SK-N-SH treated with all-trans-retinoic acid at 6 μM for 48 hours (cell line): Measurements from ENCODE around the gene ZSCAN22.

Experiments
- OSR1 ChIP-seq: fragments of 250-450 bp; sonication (Bioruptor Pico); IDR thresholded peaks from 2 replicates; pipeline ENCODE4 v1.8.0; 2022; ENCODE audit warnings: moderate library complexity, mild to moderate bottlenecking, inconsistent platforms
- SNAI2 ChIP-seq: fragments of 250-450 bp; sonication (Bioruptor Pico); IDR thresholded peaks from 2 replicates; pipeline ENCODE4 v1.5.0; 2020; ENCODE audit warnings: mild to moderate bottlenecking, moderate library complexity
- ZFP3 ChIP-seq: fragments of 250-450 bp; sonication (Bioruptor Pico); IDR thresholded peaks from 2 replicates; pipeline ENCODE4 v1.5.0; 2020; ENCODE audit warnings: mild to moderate bottlenecking, moderate library complexity
- ZNF70 ChIP-seq: fragments of 450-650 bp; formaldehyde crosslinking; IDR thresholded peaks from 2 replicates; pipeline ENCODE4 v1.5.0; 2020; ENCODE audit warnings: mild to moderate bottlenecking, moderate library complexity
- TF ChIP-seq, protein P1 (sequence below): fragments of 250-450 bp; sonication (Bioruptor Pico); IDR thresholded peaks from 2 replicates; pipeline ENCODE4 v1.5.1; 2020; ENCODE audit warnings: low read depth, mild to moderate bottlenecking, moderate library complexity

DNA sequence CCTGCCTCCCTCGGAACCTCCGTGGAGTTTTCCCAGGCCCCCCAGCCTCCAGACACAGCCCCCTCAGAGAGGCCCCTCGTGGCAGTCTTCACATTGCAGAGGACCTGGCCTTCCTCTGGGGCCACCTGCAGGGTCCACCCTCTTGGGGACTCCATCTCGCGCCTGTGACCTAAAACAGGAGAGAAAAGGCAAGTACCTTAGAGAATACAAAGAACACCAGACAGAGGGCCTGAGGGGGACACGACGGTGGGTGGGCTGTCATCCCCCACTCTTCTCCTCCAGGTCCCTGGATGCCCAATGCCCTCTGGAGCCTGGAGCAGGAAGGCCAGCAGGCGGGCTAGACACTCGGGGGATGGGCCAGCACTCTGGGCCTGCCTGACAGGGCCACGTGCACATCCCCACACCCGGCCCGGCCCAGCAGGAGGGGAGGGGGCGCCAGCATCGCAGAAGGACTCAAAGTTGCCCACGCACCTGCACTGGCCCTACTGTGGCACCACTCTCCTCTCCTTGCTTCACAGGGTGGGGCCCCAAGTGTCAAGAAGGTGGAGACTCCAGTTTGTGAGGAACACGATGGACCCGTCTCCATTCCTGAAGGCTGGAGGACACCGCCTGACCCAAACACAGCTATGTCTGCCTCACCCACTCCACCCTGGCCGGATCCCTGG is 30.8 kb downstream of the ZSCAN22 start:
- TF ChIP-seq ZNF70 (CRISPR knock-in tag) (no peak), OSR1 (no peak), SNAI2 (CRISPR knock-in tag) (no peak), ZFP3 (no peak)
- TF ChIP-seq, protein P1, sequence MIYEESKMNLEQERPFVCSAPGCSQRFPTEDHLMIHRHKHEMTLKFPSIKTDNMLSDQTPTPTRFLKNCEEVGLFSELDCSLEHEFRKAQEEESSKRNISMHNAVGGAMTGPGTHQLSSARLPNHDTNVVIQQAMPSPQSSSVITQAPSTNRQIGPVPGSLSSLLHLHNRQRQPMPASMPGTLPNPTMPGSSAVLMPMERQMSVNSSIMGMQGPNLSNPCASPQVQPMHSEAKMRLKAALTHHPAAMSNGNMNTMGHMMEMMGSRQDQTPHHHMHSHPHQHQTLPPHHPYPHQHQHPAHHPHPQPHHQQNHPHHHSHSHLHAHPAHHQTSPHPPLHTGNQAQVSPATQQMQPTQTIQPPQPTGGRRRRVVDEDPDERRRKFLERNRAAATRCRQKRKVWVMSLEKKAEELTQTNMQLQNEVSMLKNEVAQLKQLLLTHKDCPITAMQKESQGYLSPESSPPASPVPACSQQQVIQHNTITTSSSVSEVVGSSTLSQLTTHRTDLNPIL, result no peak
